ENCODE data around the gene MAPK8.
A peak's percentile ranks its signal among the peaks of the same experiment; 100 is the strongest.

MAPK8 gene

GRCh38 chr10:48459270-48460150 is 153.0 kb downstream of the MAPK8 start:
- TF ChIP-seq CTCF (IDR thresholded peaks at IDR 0.05; ENCODE audit: low read depth, low read length): no peak
- DNase-seq (ENCODE audit: extremely low read depth, low read depth): no peak

- no peak for DNase-seq (ENCODE audit: extremely low read depth, low read depth)
- TF ChIP-seq CTCF (IDR thresholded peaks at IDR 0.05; ENCODE audit: low read depth, low read length): no peak
Measured at GRCh38 chr10:48460182-48460581, 153.7 kb downstream of the MAPK8 start.

DNA sequence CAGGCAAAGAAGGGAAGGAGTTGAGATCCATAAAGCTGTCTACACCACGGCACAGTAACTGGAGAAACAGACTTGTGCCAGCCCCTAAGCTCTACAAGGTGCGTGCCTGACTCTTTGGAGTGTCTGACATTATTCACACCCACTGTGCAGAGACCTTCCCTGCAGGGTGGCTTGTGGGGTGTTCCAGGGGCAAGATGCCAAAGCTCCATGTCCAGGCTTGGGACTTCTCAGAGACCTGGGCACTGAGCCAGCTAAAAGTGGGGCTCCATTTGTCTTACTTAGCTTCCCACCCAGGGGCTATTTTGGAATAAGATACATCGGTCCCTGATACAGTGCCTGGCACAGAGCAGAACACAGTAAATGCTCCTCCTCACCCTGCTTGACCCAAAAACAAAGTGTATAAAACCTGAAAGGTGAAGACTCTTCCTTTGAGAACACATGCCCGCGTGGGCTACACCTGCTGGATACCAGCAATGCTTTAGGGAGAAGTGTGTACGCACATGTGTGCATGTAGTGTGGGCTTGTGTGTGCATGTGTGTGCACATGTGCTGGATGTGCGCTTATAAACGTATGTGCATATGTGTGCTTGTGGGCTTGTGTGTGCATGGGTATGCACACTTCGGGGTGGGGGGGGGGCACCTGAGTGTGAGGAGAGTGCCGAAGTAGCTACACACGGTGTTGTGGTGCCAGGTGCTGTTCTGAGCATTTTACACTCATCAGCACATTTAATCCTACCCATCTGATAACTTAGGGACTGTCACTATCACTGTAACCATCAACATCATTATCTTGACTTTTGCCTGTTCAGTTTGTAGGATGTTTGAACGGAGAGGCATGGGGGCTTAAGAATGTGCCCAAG is 155.4 kb downstream of the MAPK8 start:
- DNase-seq (ENCODE audit: extremely low read depth, low read depth): no peak
- no peak for TF ChIP-seq CTCF (IDR thresholded peaks at IDR 0.05; ENCODE audit: low read depth, low read length)

DNA sequence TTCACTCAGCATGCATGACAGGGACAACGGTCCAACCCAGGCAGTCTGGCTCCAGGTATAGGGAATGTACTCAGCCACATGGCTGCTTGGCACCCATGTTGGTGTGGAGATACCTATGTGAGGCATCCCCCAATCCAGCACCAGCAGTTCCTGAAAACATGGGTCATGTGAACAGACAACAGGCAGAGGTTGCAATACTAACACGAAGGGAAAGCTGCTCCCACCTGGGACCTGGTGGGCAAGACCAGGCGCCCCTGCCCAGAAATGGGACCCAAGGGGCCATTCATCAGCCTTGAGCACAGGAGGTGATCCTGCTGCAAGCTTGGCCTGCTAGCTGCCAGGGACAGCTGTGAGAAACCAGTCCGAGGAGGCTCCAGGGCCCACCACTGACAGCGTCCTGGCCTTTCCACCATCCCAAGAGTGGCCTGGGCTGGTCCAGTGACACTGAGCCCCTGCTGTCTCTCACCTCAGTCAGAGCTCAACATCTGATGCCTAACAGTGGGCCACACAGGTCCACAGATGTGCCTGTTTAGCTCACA is 156.1 kb downstream of the MAPK8 start:
- TF ChIP-seq CTCF (IDR thresholded peaks at IDR 0.05; ENCODE audit: low read depth, low read length): no peak
- no peak for DNase-seq (ENCODE audit: extremely low read depth, low read depth)

DNA sequence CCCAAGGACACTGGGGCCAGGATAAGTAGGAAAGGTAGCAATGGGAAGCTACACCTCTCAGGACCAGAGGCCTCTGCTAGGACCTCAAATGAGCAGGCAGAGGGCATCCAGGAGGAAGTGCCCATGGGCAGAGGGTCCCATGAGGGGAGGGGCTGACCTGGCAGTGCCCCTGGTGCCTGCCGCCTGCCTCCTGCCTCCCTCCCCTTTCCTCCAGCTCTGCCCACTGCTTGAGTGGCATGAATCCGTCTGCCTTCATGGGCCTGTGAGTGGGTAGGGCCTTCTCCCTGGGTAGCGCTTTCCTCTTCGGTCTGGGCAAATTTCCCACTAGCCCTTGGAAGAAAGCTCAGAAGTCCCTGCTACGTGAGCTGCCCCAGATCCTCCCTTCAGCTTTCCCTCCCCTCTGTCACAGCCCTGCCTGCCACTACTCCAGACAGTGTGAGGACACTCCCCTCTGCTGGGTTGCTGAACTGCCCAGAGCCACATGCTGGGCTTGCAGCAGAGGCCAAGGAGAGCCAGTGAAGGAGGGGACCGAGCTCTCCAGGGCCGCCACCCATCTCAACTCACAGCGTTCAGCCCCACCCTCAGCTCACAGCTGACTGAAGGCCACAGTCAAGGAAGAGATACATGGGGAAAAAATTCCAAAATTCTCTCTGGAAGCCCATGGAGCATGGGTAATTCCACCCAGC is 157.0 kb downstream of the MAPK8 start:
- peak; percentile 36 for TF ChIP-seq CTCF (IDR thresholded peaks at IDR 0.05; ENCODE audit: low read depth, low read length)
- DNase-seq (ENCODE audit: extremely low read depth, low read depth): peak; percentile 25

DNA sequence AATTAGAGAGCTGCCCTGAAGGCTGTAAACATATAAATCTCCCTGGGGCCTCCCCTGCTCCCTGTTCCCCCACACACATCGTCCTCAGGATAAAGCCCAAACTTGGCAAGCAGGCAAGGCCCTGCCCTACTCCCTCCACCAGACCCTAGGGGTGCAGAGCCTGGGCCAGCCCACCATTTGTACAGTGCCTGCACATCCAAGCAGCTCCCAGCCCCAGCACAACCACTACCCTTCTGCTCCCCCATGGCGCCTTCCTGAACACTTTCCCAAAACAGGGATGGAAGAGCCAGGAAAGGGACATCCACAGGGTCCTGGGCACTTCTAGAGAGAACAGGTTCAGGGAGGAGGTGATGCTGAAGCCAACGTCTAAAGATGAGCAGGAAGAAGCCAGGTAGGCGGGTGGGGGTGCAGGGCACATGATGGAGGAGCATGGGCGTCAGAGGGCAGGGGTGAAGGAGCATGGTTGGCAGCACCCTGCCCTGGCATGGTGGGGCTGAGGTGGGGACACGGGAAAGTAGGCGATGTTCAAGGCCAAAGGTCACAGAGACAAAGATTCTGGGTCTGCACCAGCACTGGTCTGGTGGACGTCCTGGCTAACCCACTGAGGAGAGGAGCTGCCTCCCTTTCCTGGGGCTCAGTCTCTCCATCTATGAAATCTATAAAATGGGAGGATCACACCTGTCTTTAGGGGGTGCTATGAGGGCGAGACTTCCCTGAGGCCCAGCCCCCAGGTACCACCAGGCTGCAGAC is 157.8 kb downstream of the MAPK8 start:
- DNase-seq (ENCODE audit: extremely low read depth, low read depth): no peak
- no peak for TF ChIP-seq CTCF (IDR thresholded peaks at IDR 0.05; ENCODE audit: low read depth, low read length)

All from AG09319 (cell line).